ENCODE data around the gene PHF19.

GRCh38 chr9:120815075-120815474 is 61.9 kb downstream of the PHF19 start:
- TF ChIP-seq CTCF (IDR thresholded peaks at IDR 0.05) (no peak), POLR2A (IDR thresholded peaks at IDR 0.05) (no peak)

All from right lobe of liver (tissue), 4 donors.